HEK293 (cell line): ENCODE results near the gene VGLL4.
A peak's percentile ranks its signal among the peaks of the same experiment; 100 is the strongest.

Experiments
- CTCF ChIA-PET: fragments of 350-600 bp; formaldehyde crosslinking; extraction: SDS; loops from one replicate; lab custom pipeline; 2021; ENCODE audit warnings: antibody characterized with exemption; lab: Yijun Ruan, JAX
- POLR2A ChIA-PET: fragments of 300-600 bp; formaldehyde crosslinking; extraction: SDS; loops from one replicate; lab custom pipeline; 2020; ENCODE audit warnings: antibody characterized with exemption, inconsistent platforms; lab: Yijun Ruan, JAX
- H3K27ac ChIP-seq: fragments of 200-500 bp; sonication (Bioruptor generic); 2 replicates; pipeline ENCODE4 v1.5.1; 2014; ENCODE audit warnings: low read depth, low read length, control low read depth, inconsistent platforms; ENCODE audit errors: extremely low read depth
- H3K36me3 ChIP-seq, 2 experiments: fragments of 200-500 bp in 1 of 2; sonication (Bioruptor generic) in 1 of 2; 1 replicate in 1 of 2; 2 replicates in 1 of 2; pipeline ENCODE4 v1.5.1; 2014 to 2017; ENCODE audit warnings: inconsistent platforms in 2 of 2, low read length in 2 of 2; ENCODE audit not compliant: control insufficient read depth in 2 of 2, insufficient read depth in 1 of 2
- H3K4me1 ChIP-seq: fragments of 200-500 bp; sonication (Bioruptor generic); 2 replicates; pipeline ENCODE4 v1.5.1; 2014; ENCODE audit warnings: mild to moderate bottlenecking, low read length, inconsistent platforms; ENCODE audit not compliant: control insufficient read depth, insufficient read depth
- H3K4me3 ChIP-seq: 2 replicates; pipeline ENCODE4 v1.5.1; 2011; ENCODE audit warnings: low read depth, mild to moderate bottlenecking, control low read depth, low read length, moderate library complexity
- H3K9me3 ChIP-seq: fragments of 200-500 bp; sonication (Bioruptor generic); 2 replicates; pipeline ENCODE4 v1.5.1; 2014; ENCODE audit warnings: low read depth, low read length, inconsistent platforms; ENCODE audit not compliant: control insufficient read depth, insufficient read depth
- GLI2 ChIP-seq: fragments of 450-650 bp; formaldehyde crosslinking; IDR thresholded peaks from 2 replicates; pipeline ENCODE4; 2017; ENCODE audit warnings: missing biosample characterization, missing genetic modification characterization, low read depth, borderline replicate concordance
- GLIS1 ChIP-seq: fragments of 450-650 bp; formaldehyde crosslinking; IDR thresholded peaks from 2 replicates; pipeline ENCODE4 v1.5.1; 2016; ENCODE audit warnings: missing biosample characterization, missing genetic modification characterization
- SALL2 ChIP-seq: fragments of 450-650 bp; formaldehyde crosslinking; IDR thresholded peaks from 2 replicates; pipeline ENCODE4 v1.5.0; 2017; ENCODE audit warnings: missing biosample characterization, mild to moderate bottlenecking, missing genetic modification characterization, borderline replicate concordance
- ZNF174 ChIP-seq: fragments of 450-650 bp; formaldehyde crosslinking; IDR thresholded peaks from 2 replicates; pipeline ENCODE4 v1.5.0; 2017; ENCODE audit warnings: missing biosample characterization, mild to moderate bottlenecking, missing genetic modification characterization
- ZNF248 ChIP-seq: fragments of 450-650 bp; formaldehyde crosslinking; IDR thresholded peaks from 2 replicates; pipeline ENCODE4 v1.5.1; 2017; ENCODE audit warnings: missing biosample characterization, missing genetic modification characterization
- ZNF37A ChIP-seq: fragments of 450-650 bp; IDR thresholded peaks from 2 replicates; pipeline ENCODE4 v1.5.1; 2018; ENCODE audit warnings: missing biosample characterization, missing genetic modification characterization
- ZNF549 ChIP-seq: fragments of 450-650 bp; IDR thresholded peaks from 2 replicates; pipeline ENCODE4 v1.5.1; 2018; ENCODE audit warnings: missing biosample characterization, missing genetic modification characterization, mild to moderate bottlenecking, inconsistent platforms, moderate library complexity
- ZNF585B ChIP-seq: fragments of 450-650 bp; formaldehyde crosslinking; IDR thresholded peaks from 2 replicates; pipeline ENCODE4 v1.5.1; 2016; ENCODE audit warnings: missing biosample characterization, missing genetic modification characterization
- TF ChIP-seq, protein P1 (sequence below): fragments of 450-650 bp; formaldehyde crosslinking; IDR thresholded peaks from 2 replicates; pipeline ENCODE4 v1.5.1; 2016; ENCODE audit warnings: missing biosample characterization, missing genetic modification characterization
- TF ChIP-seq, protein P2 (sequence below): fragments of 450-650 bp; IDR thresholded peaks from 2 replicates; pipeline ENCODE4 v1.5.1; 2018; ENCODE audit warnings: missing biosample characterization, missing genetic modification characterization
- TF ChIP-seq, protein P3 (sequence below): fragments of 450-650 bp; formaldehyde crosslinking; IDR thresholded peaks from 2 replicates; pipeline ENCODE4 v1.5.1; 2016; ENCODE audit warnings: missing biosample characterization, missing genetic modification characterization
- TF ChIP-seq, protein P4 (sequence below): fragments of 450-650 bp; formaldehyde crosslinking; IDR thresholded peaks from 2 replicates; pipeline ENCODE4 v1.5.1; 2016; ENCODE audit warnings: missing biosample characterization, missing genetic modification characterization, low read depth
- TF ChIP-seq, protein P5 (sequence below): fragments of 450-650 bp; formaldehyde crosslinking; IDR thresholded peaks from 2 replicates; pipeline ENCODE4 v1.5.1; 2016; ENCODE audit warnings: missing biosample characterization, missing genetic modification characterization

Gene VGLL4

DNA sequence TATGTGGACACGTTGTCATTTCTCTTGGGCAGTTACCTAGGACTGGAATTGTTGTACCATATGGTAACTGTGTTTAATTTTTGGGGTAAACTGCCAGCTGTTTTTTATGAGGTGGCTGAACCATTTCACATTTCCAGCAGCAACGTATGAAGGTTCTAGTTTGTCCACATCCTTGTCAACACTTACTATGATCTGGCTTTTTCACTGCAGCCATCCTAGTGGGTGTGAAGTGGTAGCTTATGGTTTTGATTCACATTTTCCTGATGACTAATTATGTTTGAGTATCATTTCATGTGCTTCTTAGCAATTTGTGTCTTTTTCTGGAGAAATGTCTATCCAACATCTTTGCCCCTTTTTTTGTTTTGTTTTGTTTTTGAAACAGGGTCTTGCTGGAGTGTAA, 96.2 kb downstream of the VGLL4 start (continued):
- TF ChIP-seq ZNF585B (tag by site-specific recombination) (no peak), ZNF174 (tag by site-specific recombination) (no peak), SALL2 (tag by site-specific recombination) (no peak), ZNF248 (tag by site-specific recombination) (no peak), ZNF37A (tag by site-specific recombination) (no peak), GLI2 (tag by site-specific recombination) (no peak)
- TF ChIP-seq, protein P1, sequence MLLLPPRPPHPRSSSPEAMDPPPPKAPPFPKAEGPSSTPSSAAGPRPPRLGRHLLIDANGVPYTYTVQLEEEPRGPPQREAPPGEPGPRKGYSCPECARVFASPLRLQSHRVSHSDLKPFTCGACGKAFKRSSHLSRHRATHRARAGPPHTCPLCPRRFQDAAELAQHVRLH (tag by site-specific recombination), result no peak
- TF ChIP-seq, protein P2, sequence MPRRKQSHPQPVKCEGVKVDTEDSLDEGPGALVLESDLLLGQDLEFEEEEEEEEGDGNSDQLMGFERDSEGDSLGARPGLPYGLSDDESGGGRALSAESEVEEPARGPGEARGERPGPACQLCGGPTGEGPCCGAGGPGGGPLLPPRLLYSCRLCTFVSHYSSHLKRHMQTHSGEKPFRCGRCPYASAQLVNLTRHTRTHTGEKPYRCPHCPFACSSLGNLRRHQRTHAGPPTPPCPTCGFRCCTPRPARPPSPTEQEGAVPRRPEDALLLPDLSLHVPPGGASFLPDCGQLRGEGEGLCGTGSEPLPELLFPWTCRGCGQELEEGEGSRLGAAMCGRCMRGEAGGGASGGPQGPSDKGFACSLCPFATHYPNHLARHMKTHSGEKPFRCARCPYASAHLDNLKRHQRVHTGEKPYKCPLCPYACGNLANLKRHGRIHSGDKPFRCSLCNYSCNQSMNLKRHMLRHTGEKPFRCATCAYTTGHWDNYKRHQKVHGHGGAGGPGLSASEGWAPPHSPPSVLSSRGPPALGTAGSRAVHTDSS (tag by site-specific recombination), result no peak
- TF ChIP-seq, protein P3, sequence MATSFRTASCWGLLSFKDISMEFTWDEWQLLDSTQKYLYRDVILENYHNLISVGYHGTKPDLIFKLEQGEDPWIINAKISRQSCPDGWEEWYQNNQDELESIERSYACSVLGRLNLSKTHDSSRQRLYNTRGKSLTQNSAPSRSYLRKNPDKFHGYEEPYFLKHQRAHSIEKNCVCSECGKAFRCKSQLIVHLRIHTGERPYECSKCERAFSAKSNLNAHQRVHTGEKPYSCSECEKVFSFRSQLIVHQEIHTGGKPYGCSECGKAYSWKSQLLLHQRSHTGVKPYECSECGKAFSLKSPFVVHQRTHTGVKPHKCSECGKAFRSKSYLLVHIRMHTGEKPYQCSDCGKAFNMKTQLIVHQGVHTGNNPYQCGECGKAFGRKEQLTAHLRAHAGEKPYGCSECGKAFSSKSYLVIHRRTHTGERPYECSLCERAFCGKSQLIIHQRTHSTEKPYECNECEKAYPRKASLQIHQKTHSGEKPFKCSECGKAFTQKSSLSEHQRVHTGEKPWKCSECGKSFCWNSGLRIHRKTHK (tag by site-specific recombination), result no peak
- TF ChIP-seq, protein P4, sequence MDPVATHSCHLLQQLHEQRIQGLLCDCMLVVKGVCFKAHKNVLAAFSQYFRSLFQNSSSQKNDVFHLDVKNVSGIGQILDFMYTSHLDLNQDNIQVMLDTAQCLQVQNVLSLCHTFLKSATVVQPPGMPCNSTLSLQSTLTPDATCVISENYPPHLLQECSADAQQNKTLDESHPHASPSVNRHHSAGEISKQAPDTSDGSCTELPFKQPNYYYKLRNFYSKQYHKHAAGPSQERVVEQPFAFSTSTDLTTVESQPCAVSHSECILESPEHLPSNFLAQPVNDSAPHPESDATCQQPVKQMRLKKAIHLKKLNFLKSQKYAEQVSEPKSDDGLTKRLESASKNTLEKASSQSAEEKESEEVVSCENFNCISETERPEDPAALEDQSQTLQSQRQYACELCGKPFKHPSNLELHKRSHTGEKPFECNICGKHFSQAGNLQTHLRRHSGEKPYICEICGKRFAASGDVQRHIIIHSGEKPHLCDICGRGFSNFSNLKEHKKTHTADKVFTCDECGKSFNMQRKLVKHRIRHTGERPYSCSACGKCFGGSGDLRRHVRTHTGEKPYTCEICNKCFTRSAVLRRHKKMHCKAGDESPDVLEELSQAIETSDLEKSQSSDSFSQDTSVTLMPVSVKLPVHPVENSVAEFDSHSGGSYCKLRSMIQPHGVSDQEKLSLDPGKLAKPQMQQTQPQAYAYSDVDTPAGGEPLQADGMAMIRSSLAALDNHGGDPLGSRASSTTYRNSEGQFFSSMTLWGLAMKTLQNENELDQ (tag by site-specific recombination), result no peak

DNA sequence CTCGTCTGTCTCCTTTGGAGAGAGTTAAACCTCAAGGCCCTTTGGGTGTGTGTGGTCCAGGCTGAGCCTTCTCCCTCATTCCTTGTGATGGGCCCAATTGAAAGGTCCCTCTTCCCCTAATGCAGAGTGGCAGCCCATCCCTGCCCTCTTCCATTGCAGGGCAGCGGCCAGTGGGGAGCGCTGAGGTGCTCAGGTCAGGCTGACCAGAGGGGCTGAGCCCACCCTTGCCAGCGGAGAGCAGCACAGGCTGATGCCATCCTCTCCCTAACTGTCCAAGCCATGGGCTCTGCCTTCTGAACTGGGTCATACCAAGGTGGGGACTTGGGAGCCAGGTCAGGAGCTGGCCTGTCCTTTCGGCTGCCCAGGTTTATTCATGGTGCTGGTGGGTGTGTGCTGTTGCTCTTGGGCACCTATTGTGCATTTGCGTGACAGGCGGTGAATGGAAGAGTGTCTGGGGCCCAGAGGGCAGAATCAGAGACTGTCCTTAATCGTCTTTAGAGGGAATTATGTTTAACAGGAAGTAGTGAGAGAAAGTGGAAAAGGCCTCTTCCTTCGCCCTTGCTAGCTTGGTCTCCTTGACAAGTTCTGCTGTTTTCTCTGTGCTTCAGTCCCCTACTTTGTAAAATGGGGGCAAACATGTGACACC, 96.9 kb downstream of the VGLL4 start:
- Histone ChIP-seq H3K36me3 (peaks cover 0 to 3% of the 10 kb centered on the region in 2 experiments; a peak in 1 of 3 replicates), H3K4me1 (0 out of 2 replicates have a peak, but pooled peaks cover 4% of the 10 kb centered on the region), H3K9me3 (no peaks in the 10 kb centered on the region), H3K27ac (no peak overlapping the region), H3K4me3 (no peak overlapping the region)
- TF ChIP-seq ZNF549 (tag by site-specific recombination), result no peak
- TF ChIP-seq, protein P5, sequence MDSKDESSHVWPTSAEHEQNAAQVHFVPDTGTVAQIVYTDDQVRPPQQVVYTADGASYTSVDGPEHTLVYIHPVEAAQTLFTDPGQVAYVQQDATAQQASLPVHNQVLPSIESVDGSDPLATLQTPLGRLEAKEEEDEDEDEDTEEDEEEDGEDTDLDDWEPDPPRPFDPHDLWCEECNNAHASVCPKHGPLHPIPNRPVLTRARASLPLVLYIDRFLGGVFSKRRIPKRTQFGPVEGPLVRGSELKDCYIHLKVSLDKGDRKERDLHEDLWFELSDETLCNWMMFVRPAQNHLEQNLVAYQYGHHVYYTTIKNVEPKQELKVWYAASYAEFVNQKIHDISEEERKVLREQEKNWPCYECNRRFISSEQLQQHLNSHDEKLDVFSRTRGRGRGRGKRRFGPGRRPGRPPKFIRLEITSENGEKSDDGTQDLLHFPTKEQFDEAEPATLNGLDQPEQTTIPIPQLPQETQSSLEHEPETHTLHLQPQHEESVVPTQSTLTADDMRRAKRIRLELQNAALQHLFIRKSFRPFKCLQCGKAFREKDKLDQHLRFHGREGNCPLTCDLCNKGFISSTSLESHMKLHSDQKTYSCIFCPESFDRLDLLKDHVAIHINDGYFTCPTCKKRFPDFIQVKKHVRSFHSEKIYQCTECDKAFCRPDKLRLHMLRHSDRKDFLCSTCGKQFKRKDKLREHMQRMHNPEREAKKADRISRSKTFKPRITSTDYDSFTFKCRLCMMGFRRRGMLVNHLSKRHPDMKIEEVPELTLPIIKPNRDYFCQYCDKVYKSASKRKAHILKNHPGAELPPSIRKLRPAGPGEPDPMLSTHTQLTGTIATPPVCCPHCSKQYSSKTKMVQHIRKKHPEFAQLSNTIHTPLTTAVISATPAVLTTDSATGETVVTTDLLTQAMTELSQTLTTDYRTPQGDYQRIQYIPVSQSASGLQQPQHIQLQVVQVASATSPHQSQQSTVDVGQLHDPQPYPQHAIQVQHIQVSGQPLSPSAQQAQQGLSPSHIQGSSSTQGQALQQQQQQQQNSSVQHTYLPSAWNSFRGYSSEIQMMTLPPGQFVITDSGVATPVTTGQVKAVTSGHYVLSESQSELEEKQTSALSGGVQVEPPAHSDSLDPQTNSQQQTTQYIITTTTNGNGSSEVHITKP (tag by site-specific recombination), result peak; percentile 24; the same call in 1 of the 2 replicates
- TF ChIP-seq GLIS1 (tag by site-specific recombination), result no peak
- ChIA-PET POLR2A (no interaction called here), CTCF (no interaction called here)
